GM10248 (cell line): ENCODE measurements around the gene THRA.

ENCODE experiments used
- CTCF ChIA-PET: fragments of 300-600 bp; sonication (Branson Sonifier 250); formaldehyde crosslinking; extraction: SDS; loops from one replicate; lab custom pipeline; 2021; ENCODE audit warnings: antibody characterized with exemption; lab: Yijun Ruan, JAX
- POLR2A ChIA-PET: fragments of 350-650 bp; sonication (Branson Sonifier 250); formaldehyde crosslinking; extraction: SDS; loops from one replicate; lab custom pipeline; 2020; ENCODE audit warnings: antibody characterized with exemption; lab: Yijun Ruan, JAX
- DNase-seq: peaks from one replicate; pipeline ENCODE4 v3.0.0; 2012; ENCODE audit errors: extremely low spot score
- CTCF ChIP-seq: IDR thresholded peaks from 2 replicates; pipeline ENCODE4 v1.5.1; 2012; ENCODE audit warnings: mild to moderate bottlenecking, low read depth; ENCODE audit errors: extremely low read depth, missing control alignments, control extremely low read depth

The THRA gene

GRCh38 chr17:40087049-40087794 is 24.5 kb downstream of the THRA start:
- POLR2A ChIA-PET: no interaction called here
- no peak for DNase-seq
- CTCF ChIA-PET: interaction anchor here (0.9 to 2.8 kb wide), 26 partner anchors 11 to 1180 kb away, joined by 3 to 55 read pairs (median 6); partner anchors contain the start of genes CSF3, MED24, NR1D1 and THRA
- no peak for TF ChIP-seq CTCF

DNA sequence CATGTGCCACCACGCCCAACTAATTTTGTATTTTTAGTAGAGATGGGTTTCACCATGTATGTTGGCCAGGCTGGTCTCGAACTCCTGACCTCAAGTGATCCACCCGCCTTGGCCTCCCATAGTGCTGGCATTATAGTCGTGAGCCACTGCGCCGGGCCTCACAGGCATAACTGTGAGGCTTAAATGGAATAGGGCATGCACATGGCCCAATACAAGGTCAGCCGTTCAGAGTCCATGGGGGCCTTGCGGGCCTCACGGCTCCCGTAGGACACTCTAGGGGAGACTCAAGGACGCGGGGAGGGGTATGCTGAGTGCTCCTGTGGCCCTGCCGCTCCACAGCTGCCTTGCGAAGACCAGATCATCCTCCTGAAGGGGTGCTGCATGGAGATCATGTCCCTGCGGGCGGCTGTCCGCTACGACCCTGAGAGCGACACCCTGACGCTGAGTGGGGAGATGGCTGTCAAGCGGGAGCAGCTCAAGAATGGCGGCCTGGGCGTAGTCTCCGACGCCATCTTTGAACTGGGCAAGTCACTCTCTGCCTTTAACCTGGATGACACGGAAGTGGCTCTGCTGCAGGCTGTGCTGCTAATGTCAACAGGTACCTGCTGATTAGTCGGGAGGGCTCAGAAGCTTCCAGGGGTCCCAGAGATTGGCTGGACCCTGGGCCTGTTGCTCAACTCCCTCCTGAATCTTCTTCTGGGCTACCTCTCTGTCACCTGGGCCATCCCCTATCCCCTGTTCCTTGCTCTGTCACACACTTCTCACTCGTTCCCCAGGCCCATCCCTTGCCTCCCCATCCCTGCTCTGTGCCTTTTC is 25.3 kb downstream of the THRA start:
- CTCF ChIA-PET: interaction anchor here (1.4 to 3.0 kb wide), 4 partner anchors 10 to 81 kb away, joined by 3 to 27 read pairs (median 4); no protein-coding TSS in a partner anchor

DNA sequence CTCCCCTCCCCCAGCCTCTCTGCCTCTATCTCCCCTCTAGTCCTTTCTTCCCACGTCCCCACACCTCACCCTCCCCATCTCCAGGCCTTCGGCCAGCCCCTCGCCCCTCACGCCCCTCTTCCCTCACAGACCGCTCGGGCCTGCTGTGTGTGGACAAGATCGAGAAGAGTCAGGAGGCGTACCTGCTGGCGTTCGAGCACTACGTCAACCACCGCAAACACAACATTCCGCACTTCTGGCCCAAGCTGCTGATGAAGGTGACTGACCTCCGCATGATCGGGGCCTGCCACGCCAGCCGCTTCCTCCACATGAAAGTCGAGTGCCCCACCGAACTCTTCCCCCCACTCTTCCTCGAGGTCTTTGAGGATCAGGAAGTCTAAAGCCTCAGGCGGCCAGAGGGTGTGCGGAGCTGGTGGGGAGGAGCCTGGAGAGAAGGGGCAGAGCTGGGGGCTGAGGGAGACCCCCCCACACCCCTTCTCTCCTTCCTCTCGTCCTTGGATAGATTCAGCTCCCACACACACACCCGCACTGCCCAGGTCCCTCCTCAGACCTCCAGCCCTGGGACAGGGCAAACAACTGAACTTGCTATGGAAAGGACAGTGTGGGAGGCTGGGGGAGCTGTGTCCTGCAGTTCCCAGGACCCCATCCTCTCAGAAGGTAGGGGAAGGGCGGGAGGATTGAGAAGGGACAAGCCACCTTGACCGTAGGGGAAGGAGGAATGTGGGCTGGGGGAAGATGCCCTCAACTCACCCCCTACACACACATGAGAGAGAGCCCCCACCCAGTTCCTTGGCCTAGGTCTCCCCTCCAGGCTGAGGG is 26.5 kb downstream of the THRA start:
- no peak for TF ChIP-seq CTCF
- no peak for DNase-seq
- ChIA-PET CTCF (interaction anchor here (1.0 to 3.0 kb wide), 8 partner anchors 9 to 79 kb away, joined by 3 to 27 read pairs (median 4); partner anchors contain the start of gene MED24), POLR2A (no interaction called here)

More for the DNA sequence above, 25.3 kb downstream of the THRA start:
- DNase-seq: no peak
- POLR2A ChIA-PET: no interaction called here
- no peak for TF ChIP-seq CTCF

- POLR2A ChIA-PET: no interaction called here
- no peak for DNase-seq
- CTCF ChIA-PET: interaction anchor here (0.7 to 3.0 kb wide), 9 partner anchors 9 to 78 kb away, joined by 3 to 27 read pairs (median 4); partner anchors contain the start of gene MED24
- TF ChIP-seq CTCF: no peak
Observed at GRCh38 chr17:40090237-40091119, 27.7 kb downstream of the THRA start.

GRCh38 chr17:40091691-40092397 is 29.1 kb downstream of the THRA start:
- no peak for DNase-seq
- TF ChIP-seq CTCF: no peak
- ChIA-PET POLR2A (no interaction called here), CTCF (interaction anchor here (1.9 kb wide), 1 partner anchor 17 kb away, joined by 11 read pairs; no protein-coding TSS in a partner anchor)
